Peyer's patch (tissue), 4 donors: Measurements from ENCODE around the gene CNOT8.

Experiments
- POLR2A ChIP-seq, 2 donors: fragments of 450-650 bp; IDR thresholded peaks; one replicate each; pipeline ENCODE4 v1.5.1; 2017; ENCODE audit warnings: antibody characterized with exemption in 2 of 2, mild to moderate bottlenecking in 2 of 2, moderate library complexity in 2 of 2
- TF ChIP-seq, protein P1 (sequence below), 6 experiments: fragments of 450-650 bp in 4 of 6; fragments of 200-600 bp in 2 of 6; sonication (generic) in 1 of 6; IDR thresholded peaks; one replicate each; pipeline ENCODE4 v1.5.1; 2017 to 2019; ENCODE audit warnings: antibody characterized with exemption in 6 of 6, mild to moderate bottlenecking in 3 of 6, moderate library complexity in 1 of 6

DNA sequence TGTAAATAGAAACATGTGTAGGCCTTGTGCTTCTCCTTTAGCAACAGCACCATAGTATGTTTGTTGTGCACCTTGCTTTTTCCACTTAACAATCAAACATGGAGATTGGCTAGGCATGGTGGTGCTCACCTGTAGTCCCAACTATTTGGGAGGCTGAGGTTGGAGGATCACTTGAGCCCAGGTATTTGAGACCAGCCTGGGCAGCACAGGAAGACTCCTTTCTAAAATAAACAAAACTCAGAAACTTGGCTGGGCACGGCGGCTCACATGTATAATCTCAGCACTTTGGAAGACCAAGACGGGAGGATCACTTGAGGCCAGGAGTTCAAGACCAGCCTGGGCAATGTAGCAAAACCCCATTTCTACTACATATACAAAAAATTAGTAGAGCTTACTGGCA is 7.1 kb upstream of the CNOT8 start:
- TF ChIP-seq, protein P1, sequence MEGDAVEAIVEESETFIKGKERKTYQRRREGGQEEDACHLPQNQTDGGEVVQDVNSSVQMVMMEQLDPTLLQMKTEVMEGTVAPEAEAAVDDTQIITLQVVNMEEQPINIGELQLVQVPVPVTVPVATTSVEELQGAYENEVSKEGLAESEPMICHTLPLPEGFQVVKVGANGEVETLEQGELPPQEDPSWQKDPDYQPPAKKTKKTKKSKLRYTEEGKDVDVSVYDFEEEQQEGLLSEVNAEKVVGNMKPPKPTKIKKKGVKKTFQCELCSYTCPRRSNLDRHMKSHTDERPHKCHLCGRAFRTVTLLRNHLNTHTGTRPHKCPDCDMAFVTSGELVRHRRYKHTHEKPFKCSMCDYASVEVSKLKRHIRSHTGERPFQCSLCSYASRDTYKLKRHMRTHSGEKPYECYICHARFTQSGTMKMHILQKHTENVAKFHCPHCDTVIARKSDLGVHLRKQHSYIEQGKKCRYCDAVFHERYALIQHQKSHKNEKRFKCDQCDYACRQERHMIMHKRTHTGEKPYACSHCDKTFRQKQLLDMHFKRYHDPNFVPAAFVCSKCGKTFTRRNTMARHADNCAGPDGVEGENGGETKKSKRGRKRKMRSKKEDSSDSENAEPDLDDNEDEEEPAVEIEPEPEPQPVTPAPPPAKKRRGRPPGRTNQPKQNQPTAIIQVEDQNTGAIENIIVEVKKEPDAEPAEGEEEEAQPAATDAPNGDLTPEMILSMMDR (IDR thresholded peaks at IDR 0.05), result no peak
- no peak for TF ChIP-seq POLR2A (IDR thresholded peaks at IDR 0.05)
